ENCODE results near the gene FGFR2. TPM values are rescaled to one million over a fixed set of nuclear protein-coding genes. Genes with fewer than 3 reads are reported as not detected.

The FGFR2 gene
- total RNA-seq, 1 experiment from 2014 or later = 19.7 TPM

GRCh38 chr10:121596689-121597503, 1.3 kb downstream of the FGFR2 start:
- intact Hi-C loops (cut with micrococcal nuclease) = loop anchor here (5.0 kb wide), 1 partner anchor 270 kb away; no protein-coding TSS in a partner anchor
- Histone ChIP-seq H3K9me2 (ENCODE audit: insufficient read depth) (no peaks in the 10 kb centered on the region), H3K9ac (ENCODE audit: low read length) (no peak overlapping the region), H4K20me1 (ENCODE audit: insufficient read depth) (no peaks in the 10 kb centered on the region), H3K4me3 (replicated peaks in 1 of 2; ENCODE audit: low read depth in 1 of 2, low read length in 2 of 2) (peak overlapping the region; percentile 76 to 78; a peak in 2 of 4 replicates), H3K36me3 (ENCODE audit: control insufficient read depth in 1 of 2, insufficient read depth in 2 of 2, low read length in 2 of 2) (no peaks in the 10 kb centered on the region), H3K4me1 (ENCODE audit: control insufficient read depth in 1 of 2, insufficient read depth in 2 of 2, low read length in 2 of 2) (peaks cover 5 to 17% of the 10 kb centered on the region in 2 experiments; a peak in 3 of 4 replicates), H3K4me2 (ENCODE audit: low read length) (peak overlapping the region; percentile 85), H3K79me2 (ENCODE audit: insufficient read depth, low read length) (no peaks in the 10 kb centered on the region), H3K9me3 (ENCODE audit: control insufficient read depth in 1 of 2, insufficient read depth in 1 of 2, low read depth in 1 of 2, low read length in 2 of 2) (no peaks in the 10 kb centered on the region), H2AFZ (ENCODE audit: low read depth, low read length, poor library complexity, severe bottlenecking) (no peak overlapping the region), H3K27ac (ENCODE audit: low read depth, low read length) (no peak overlapping the region; the same call in 1 of the 2 replicates), H3K27me3 (ENCODE audit: insufficient read depth, low read length) (no peaks in the 10 kb centered on the region)
- ChIA-PET POLR2A (no interaction called here), CTCF (no interaction called here), RAD21 (ENCODE audit: low non-redundant PET in 1 of 2, low total read pairs in 2 of 2, uncharacterized antibody in 2 of 2, unreplicated experiment in 2 of 2) (no interaction called here)
- TF ChIP-seq YY1 (IDR thresholded peaks at IDR 0.05; ENCODE audit: extremely low read depth, insufficient replicate concordance, low read depth, low read length) = no peak
- TF ChIP-seq EGR1 (IDR thresholded peaks at IDR 0.05; ENCODE audit: low read depth) = no peak
- TF ChIP-seq POLR2A (IDR thresholded peaks at IDR 0.05; ENCODE audit: borderline replicate concordance, extremely low read depth, insufficient read depth, insufficient read length) = no peak
- no peak for TF ChIP-seq SIN3A (IDR thresholded peaks at IDR 0.05; ENCODE audit: low read depth)
- TSS peak; percentile 37 for BruUV-seq (replicated peaks)
- DNase-seq (ENCODE audit: low read depth, low spot score) (no peak), ATAC-seq (no peak)

- Histone ChIP-seq H3K27ac (ENCODE audit: low read depth, low read length) (no peak overlapping the region), H3K4me1 (ENCODE audit: control insufficient read depth in 1 of 2, insufficient read depth in 2 of 2, low read length in 2 of 2) (peaks cover 5 to 17% of the 10 kb centered on the region in 2 experiments; a peak in 3 of 4 replicates), H3K36me3 (ENCODE audit: control insufficient read depth in 1 of 2, insufficient read depth in 2 of 2, low read length in 2 of 2) (no peaks in the 10 kb centered on the region), H3K4me3 (replicated peaks in 1 of 2; ENCODE audit: low read depth in 1 of 2, low read length in 2 of 2) (no peak overlapping the region), H3K9me2 (ENCODE audit: insufficient read depth) (no peaks in the 10 kb centered on the region), H3K79me2 (ENCODE audit: insufficient read depth, low read length) (no peaks in the 10 kb centered on the region), H4K20me1 (ENCODE audit: insufficient read depth) (no peaks in the 10 kb centered on the region), H2AFZ (ENCODE audit: low read depth, low read length, poor library complexity, severe bottlenecking) (no peak overlapping the region), H3K4me2 (ENCODE audit: low read length) (no peak overlapping the region), H3K9me3 (ENCODE audit: control insufficient read depth in 1 of 2, insufficient read depth in 1 of 2, low read depth in 1 of 2, low read length in 2 of 2) (no peaks in the 10 kb centered on the region), H3K9ac (ENCODE audit: low read length) (no peak overlapping the region), H3K27me3 (ENCODE audit: insufficient read depth, low read length) (no peaks in the 10 kb centered on the region)
- TF ChIP-seq SRF (IDR thresholded peaks at IDR 0.05; ENCODE audit: low read depth) (no peak), EZH2phosphoT487 (IDR thresholded peaks at IDR 0.05; ENCODE audit: borderline replicate concordance) (no peak), ELF1 (IDR thresholded peaks at IDR 0.05; ENCODE audit: borderline replicate concordance, low read depth) (no peak), MAX (IDR thresholded peaks at IDR 0.05) (no peak), ZFX (IDR thresholded peaks at IDR 0.05) (no peak), POLR2A (IDR thresholded peaks at IDR 0.05; ENCODE audit: borderline replicate concordance, extremely low read depth, insufficient read depth, insufficient read length) (no peak), RAD21 (IDR thresholded peaks at IDR 0.05; ENCODE audit: low read depth) (no peak), JUND (IDR thresholded peaks at IDR 0.05) (no peak)
- BruUV-seq (replicated peaks) = no TSS peak
- intact Hi-C loops (cut with micrococcal nuclease) = loop anchor here (5.0 kb wide), 1 partner anchor 269 kb away; no protein-coding TSS in a partner anchor
- ChIA-PET RAD21 (ENCODE audit: low non-redundant PET in 1 of 2, low total read pairs in 2 of 2, uncharacterized antibody in 2 of 2, unreplicated experiment in 2 of 2) (no interaction called here), CTCF (no interaction called here), POLR2A (no interaction called here)
- ATAC-seq (no peak), DNase-seq (ENCODE audit: low read depth, low spot score) (no peak)
Measured at GRCh38 chr10:121595806-121596688, 2.2 kb downstream of the FGFR2 start.
